HFF-Myc (cell line): Measurements from ENCODE around the gene ABCA13.
"Not testable (repeated sequence)": the region's sequence is repeated elsewhere in the genome, so short reads cannot be mapped to it uniquely, and the experiment has no call there.

Experiments used
- DNase-seq: peaks from one replicate; pipeline ENCODE4 v3.0.0-alpha.2; 2011; ENCODE audit warnings: low read depth; ENCODE audit errors: extremely low read depth
- H3K4me3 ChIP-seq: replicated peaks from 2 replicates; pipeline ENCODE4 v1.5.1; 2011; ENCODE audit warnings: low read depth, mild to moderate bottlenecking, control low read depth, low read length
- TF ChIP-seq, protein P1 (sequence below): IDR thresholded peaks from 2 replicates; pipeline ENCODE4 v1.5.1; 2012; ENCODE audit warnings: mild to moderate bottlenecking, low read depth, low read length, control low read depth; ENCODE audit errors: missing control alignments

Gene ABCA13

DNA sequence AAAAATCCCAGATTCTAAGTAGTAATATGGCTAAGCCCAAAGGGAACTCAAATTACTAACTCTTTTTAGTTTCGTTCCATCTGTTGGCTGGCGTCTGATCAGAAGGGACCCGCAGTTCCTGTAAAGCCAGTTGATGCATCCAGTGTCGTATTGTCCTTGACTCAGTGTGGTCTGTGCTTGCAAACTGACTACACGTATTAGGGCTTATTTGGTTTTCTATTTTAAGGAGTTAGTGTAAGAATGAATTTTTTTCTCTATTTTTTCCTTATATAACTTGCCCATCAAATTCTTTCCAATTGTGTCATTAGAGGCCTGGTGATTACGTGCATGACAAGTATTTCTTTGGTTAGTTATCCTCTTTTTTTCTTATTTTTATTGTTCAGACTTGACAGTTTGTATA, 9.7 kb downstream of the ABCA13 start:
- no peak overlapping the region for H3K4me3 ChIP-seq
- TF ChIP-seq, protein P1, sequence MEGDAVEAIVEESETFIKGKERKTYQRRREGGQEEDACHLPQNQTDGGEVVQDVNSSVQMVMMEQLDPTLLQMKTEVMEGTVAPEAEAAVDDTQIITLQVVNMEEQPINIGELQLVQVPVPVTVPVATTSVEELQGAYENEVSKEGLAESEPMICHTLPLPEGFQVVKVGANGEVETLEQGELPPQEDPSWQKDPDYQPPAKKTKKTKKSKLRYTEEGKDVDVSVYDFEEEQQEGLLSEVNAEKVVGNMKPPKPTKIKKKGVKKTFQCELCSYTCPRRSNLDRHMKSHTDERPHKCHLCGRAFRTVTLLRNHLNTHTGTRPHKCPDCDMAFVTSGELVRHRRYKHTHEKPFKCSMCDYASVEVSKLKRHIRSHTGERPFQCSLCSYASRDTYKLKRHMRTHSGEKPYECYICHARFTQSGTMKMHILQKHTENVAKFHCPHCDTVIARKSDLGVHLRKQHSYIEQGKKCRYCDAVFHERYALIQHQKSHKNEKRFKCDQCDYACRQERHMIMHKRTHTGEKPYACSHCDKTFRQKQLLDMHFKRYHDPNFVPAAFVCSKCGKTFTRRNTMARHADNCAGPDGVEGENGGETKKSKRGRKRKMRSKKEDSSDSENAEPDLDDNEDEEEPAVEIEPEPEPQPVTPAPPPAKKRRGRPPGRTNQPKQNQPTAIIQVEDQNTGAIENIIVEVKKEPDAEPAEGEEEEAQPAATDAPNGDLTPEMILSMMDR, result no peak

DNA sequence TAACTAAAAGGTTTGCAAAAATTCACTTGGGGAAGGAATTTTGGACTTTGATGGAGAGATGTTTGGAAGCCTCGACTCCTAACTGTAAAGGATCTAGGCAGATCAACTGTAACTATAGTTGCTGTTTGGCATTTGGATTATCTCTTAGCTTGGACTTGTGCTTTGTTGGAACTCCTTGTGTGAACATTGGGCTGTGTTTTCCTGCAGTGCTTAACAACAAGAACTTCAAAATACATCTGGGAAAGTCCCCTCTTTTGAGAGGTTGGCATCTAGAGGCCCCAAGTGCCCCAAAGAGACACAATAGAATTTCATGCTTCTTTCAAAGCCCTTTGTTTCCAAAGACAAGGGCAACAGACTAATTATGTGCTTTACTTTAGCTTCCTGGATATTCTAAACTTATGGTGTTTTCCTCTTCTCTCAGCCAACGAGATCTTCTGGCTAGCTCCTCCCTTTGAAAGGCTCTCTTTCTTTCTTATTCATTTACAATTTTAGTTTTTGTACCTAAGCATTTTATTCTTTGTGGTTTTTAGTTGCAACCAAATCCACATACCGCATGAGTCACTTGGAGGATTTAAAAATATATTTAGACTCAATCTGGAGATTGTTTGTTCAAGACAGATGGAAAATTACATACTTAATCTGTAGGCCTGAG, 11.6 kb downstream of the ABCA13 start:
- no peak overlapping the region for H3K4me3 ChIP-seq
- no peak for DNase-seq
- TF ChIP-seq, protein P1, result no peak

More for the DNA sequence above, 9.7 kb downstream of the ABCA13 start:
- DNase-seq, result no peak

DNA sequence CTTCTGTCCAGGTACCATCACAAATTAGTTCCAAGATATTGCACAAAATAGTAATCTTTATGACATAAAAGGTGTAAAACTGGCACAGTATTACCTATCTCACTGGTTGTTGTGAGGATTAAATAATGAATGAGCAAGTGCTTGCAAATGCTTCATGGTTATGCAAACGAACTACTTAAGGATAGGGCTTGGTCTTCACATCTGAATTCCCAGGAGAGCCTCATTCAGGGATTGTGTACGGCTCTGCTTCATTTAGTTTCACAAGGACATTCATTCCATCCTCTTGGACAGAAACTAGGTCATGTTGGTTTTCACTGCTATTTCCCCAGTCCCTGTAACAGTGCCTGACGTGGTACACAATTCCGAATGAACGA, 12.1 kb downstream of the ABCA13 start:
- no peak for DNase-seq
- no peak overlapping the region for H3K4me3 ChIP-seq
- TF ChIP-seq, protein P1, result no peak

DNA sequence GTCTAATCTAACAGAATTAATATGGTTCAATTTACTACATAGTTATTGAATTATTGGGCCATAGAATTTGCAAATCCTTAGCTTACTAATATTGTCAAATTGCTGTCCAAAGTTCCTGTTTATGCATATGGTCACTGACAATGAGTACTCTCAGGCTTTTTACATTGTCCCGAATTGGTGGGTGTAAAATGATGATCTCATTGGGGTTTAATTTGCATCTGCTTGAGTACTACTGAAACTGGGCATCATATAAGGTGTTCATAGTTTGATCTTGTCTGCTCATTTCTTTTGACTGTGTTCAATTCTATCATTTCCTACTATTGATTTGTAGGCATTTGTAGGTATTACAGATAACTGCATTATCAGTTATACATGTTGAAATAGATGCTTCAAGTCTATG, 12.7 kb downstream of the ABCA13 start:
- TF ChIP-seq, protein P1, result no peak
- no peak for DNase-seq
- no peak overlapping the region for H3K4me3 ChIP-seq

DNA sequence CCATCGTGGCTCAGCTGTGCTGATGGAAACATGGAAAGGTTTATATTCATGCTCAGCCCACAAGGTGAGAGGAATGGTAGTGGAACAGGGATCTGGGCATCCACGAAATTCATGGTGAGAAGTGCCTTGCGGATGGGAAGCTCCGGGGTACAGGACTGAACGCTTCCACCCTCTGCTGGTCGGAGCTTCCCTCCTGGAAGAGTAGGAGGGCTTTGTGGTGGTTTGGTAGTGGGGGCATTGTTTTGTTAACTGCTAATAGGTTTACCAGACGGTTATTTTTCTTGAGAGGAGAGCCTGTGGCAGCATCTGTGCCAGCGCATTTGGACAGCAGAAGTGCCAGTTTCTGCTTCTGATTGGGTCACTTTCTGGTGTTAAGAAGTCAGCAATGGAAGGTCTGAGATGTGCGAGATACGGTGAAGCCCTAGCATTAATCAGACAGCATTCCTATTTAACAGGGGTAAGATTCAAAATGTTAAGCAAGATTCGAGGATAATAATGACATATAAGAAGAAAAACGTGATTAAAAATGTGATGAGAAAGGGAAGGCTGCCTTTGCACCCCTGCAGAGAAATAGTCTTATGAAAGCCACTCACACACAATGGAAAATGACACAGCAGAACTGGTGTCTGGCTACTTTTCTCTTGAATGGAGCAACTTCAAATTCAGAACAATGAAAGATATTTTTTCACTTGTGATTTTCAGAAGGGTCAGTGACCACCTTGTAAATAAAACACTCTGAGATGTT, 17.7 kb downstream of the ABCA13 start:
- TF ChIP-seq, protein P1, result no peak

DNA sequence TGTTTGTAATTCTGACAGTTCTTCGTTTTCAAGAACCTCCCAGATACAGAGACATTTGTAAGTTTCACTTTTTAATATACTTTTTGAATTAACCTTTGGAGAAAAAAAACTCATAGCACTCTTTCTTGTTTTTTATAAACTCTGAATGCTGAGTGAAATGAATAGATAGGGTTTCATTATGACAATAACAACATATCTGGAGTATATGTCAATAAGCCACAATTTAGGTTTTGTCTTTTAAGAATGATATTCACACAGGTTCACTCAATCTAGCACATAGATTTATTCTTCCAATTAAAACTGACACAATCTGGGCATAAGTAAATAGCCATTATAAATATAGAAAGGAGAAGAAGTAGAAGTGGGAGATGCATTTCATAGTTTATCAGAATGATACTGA, 21.7 kb downstream of the ABCA13 start:
- H3K4me3 ChIP-seq, result no peak overlapping the region
- DNase-seq, result no peak
- TF ChIP-seq, protein P1, result no peak

More for the DNA sequence above, 17.7 kb downstream of the ABCA13 start:
- no peak overlapping the region for H3K4me3 ChIP-seq
- DNase-seq, result no peak

DNA sequence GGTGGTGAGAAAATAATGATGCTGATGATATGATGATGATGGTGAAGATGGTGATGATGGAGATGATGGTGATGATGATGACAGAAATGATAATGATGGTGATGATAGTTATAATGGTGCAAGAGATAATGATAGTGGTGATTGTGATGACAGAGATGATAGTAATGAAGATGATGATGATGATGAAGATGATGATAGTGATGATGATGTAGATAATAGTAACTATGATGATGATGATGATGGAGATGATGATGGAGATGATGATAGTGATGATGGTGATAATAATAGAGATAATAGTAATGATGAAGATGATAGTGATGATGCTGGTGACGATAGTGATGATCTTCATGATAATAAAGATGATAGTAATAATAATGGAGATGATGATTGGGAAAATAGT, 22.2 kb downstream of the ABCA13 start:
- H3K4me3 ChIP-seq, result no peak overlapping the region
- TF ChIP-seq, protein P1, result no peak
- no peak for DNase-seq

DNA sequence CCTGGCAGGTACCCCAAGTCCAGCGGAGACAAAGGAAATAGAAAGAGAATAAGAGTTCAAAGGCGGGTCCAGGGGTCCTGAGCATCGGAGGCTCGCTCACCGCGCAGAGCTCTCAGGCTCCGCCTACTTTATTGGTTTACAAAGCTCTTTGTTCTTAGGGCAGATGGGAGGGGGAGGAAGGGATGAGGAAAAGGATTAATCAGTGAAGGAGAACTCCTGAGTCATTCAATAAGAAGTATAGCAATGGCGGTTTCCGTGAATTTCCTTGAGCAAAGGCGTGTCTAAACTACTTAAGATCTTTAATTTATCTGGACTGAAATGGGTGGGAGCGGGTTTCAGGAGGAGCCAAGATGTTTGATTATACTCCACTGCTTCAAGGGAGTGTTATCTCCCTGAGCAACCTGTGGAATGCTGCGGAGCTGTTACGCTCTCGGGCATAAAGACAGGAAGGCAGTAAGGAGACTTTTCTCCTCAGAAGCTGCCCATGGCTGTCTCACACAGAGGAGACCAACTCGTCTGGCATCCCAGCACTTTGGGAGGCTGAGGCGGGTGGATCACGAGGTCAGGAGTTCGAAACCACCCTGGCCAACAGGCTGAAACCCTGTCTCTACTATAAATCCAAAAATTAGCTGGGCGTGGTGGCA, 29.8 kb downstream of the ABCA13 start:
- H3K4me3 ChIP-seq, result not testable (repeated sequence)

DNA sequence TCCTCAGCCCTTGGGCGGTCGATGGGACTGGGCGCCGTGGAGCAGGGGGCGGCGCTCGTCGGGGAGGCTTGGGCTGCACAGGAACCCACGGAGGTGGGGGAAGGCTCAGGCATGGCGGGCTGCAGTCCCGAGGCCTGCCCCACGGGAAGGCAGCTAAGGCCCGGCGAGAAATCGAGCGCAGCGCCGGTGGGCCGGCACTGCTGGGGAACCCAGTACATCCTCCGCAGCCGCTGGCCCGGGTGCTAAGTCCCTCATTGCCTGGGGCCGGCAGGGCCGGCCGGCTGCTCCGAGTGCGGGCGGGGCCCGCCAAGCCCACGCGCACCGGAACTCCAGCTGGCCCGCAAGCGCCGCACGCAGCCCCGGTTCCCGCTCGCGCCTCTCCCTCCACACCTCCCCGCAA, 31.7 kb downstream of the ABCA13 start:
- not testable (repeated sequence) for DNase-seq, H3K4me3 ChIP-seq

More for the DNA sequence above, 29.8 kb downstream of the ABCA13 start:
- not testable (repeated sequence) for DNase-seq
